ENCODE measurements around the gene MAD1L1.

DNA sequence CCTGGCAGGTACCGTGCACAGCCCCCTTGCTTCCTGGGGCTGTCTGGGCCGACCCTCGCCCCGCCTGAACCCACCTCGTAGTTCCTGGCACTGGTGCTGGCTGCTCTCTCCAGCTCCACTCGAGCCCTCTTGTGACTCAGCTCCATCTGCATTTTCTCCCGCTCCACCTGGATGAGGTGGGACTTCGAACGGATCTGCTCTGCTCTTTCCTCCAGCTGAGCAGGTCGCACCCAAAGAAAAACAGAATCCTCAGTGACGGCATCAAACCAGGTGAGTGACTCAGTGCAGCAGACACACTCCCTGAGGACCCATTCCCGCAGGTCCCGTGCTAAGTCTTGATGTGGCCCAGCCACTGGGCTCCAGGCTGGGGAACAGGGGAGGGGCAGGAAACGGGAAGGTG, 7.4 kb downstream of the MAD1L1 start:
- TF ChIP-seq EZH2phosphoT487 (IDR thresholded peaks at IDR 0.05; ENCODE audit: insufficient read depth, low read depth), result no peak
- TF ChIP-seq EZH2 (IDR thresholded peaks at IDR 0.05; ENCODE audit: insufficient read depth, poor library complexity, severe bottlenecking), result no peak
